Measurements from ENCODE around the gene CLDN1. TPM values are rescaled to one million over a fixed set of nuclear protein-coding genes. Genes with fewer than 3 reads are reported as not detected.

CLDN1 gene
- total RNA-seq, 1 donor from 2014 or later = 11.4 TPM

GRCh38 chr3:190340071-190340470, 17.8 kb upstream of the CLDN1 start:
- Mint-ChIP-seq H3K4me1 (peaks cover 6% of the 10 kb centered on the region), H3K27ac (no peak overlapping the region), H3K9me3 (peaks cover 23% of the 10 kb centered on the region), H3K36me3 (peaks cover 3% of the 10 kb centered on the region), H3K4me3 (no peak overlapping the region), H3K27me3 (ENCODE audit: low read depth) (no peaks in the 10 kb centered on the region)
- no peak for DNase-seq (ENCODE audit: low spot score in 2 of 2, unreplicated experiment in 2 of 2)
- TF ChIP-seq CTCF (IDR thresholded peaks at IDR 0.05; ENCODE audit: unreplicated experiment) = no peak

- no peak for TF ChIP-seq CTCF (IDR thresholded peaks at IDR 0.05; ENCODE audit: unreplicated experiment)
- Mint-ChIP-seq H3K27me3 (ENCODE audit: low read depth) (no peaks in the 10 kb centered on the region), H3K36me3 (peaks cover 3% of the 10 kb centered on the region), H3K9me3 (peaks cover 23% of the 10 kb centered on the region), H3K4me1 (no peaks in the 10 kb centered on the region), H3K4me3 (no peak overlapping the region), H3K27ac (no peak overlapping the region)
- no peak for DNase-seq (ENCODE audit: low spot score in 2 of 2, unreplicated experiment in 2 of 2)
Observed at GRCh38 chr3:190339130-190339529, 16.9 kb upstream of the CLDN1 start.

GRCh38 chr3:190338717-190339116, 16.5 kb upstream of the CLDN1 start:
- TF ChIP-seq CTCF (IDR thresholded peaks at IDR 0.05; ENCODE audit: unreplicated experiment) = no peak
- no peak overlapping the region for H3K4me3 Mint-ChIP-seq
- peaks cover 3% of the 10 kb centered on the region for H3K36me3 Mint-ChIP-seq
- H3K27ac Mint-ChIP-seq = no peak overlapping the region
- DNase-seq (ENCODE audit: low spot score in 2 of 2, unreplicated experiment in 2 of 2) = no peak
- peaks cover 23% of the 10 kb centered on the region for H3K9me3 Mint-ChIP-seq
- H3K27me3 Mint-ChIP-seq (ENCODE audit: low read depth) = no peaks in the 10 kb centered on the region
- H3K4me1 Mint-ChIP-seq = no peaks in the 10 kb centered on the region

GRCh38 chr3:190337301-190337700, 15.1 kb upstream of the CLDN1 start:
- Mint-ChIP-seq H3K4me3 (no peak overlapping the region), H3K27me3 (ENCODE audit: low read depth) (no peaks in the 10 kb centered on the region), H3K36me3 (peaks cover 3% of the 10 kb centered on the region), H3K4me1 (no peaks in the 10 kb centered on the region), H3K9me3 (peaks cover 16% of the 10 kb centered on the region), H3K27ac (no peak overlapping the region)
- no peak for TF ChIP-seq CTCF (IDR thresholded peaks at IDR 0.05; ENCODE audit: unreplicated experiment)
- DNase-seq (ENCODE audit: low spot score in 2 of 2, unreplicated experiment in 2 of 2) = no peak

- H3K4me3 Mint-ChIP-seq = no peak overlapping the region
- H3K27ac Mint-ChIP-seq = no peak overlapping the region
- no peak for DNase-seq (ENCODE audit: low spot score in 2 of 2, unreplicated experiment in 2 of 2)
- no peaks in the 10 kb centered on the region for H3K27me3 Mint-ChIP-seq (ENCODE audit: low read depth)
- no peaks in the 10 kb centered on the region for H3K36me3 Mint-ChIP-seq
- TF ChIP-seq CTCF (IDR thresholded peaks at IDR 0.05; ENCODE audit: unreplicated experiment) = no peak
- no peaks in the 10 kb centered on the region for H3K4me1 Mint-ChIP-seq
- H3K9me3 Mint-ChIP-seq = peaks cover 9% of the 10 kb centered on the region
Observed at GRCh38 chr3:190336516-190337189, 14.4 kb upstream of the CLDN1 start.

All from mesothelial cell of epicardium (in vitro differentiated cells).